ENCODE results near the gene NCLN.

The NCLN gene

DNA sequence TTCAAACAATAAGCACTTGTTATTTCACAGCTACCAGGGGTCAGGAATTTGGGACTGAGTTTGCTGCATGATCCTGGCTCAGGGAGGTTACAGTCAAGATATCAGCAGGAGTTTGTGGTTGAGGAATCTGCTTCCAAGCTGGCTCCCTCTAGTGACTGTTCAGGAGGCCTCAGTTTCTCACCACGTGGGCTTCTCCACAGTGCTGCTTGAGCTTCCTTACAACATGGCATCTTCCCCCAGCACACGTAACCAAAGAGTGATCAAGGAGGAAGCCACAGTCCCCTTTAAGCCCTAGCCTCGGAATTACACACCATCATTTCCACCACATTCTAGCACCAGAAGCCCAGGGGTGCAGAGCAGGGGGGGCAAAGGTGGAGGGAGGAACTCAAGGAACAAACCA is 67.5 kb downstream of the NCLN start:
- no peak for DNase-seq

DNA sequence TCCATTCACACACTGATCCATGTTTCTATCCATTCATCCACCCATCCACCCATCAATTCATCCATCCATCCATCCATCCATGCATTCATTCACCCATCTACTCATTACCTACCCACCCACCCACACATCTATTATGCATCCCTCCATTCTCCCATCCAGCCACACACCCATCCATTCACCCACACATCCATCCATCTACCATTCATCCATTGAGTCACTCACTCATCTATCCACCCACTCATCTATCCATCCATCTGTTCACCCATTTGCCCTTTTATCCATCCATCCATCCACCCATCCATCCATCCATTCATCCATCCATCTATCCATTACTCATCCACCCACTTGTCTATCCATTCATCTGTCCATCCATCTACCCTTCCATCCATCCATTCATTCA is 68.8 kb downstream of the NCLN start:
- no peak for DNase-seq

DNA sequence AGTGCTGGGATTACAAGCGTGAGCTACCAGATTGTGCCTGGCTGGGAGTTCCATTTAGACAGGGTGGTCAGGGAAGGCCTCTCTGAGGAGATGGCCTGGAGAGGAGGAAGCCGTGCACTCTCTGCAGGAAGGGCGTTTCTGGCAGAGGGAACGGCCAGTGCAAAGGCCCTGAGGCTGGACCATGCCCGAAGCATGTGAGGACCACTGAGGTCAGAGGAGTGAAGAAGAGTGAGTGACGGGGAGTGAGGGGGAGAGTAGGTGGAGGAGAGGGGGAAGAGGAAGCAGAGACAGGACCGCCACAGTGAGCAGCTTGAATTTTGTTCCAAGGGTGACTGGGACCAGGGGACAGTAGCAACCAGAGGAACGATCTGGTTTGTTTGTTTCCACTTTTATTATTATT is 71.3 kb downstream of the NCLN start:
- no peak for DNase-seq
